Urothelium cell line (cell line): ENCODE results near the gene HASPIN.
"Not testable (repeated sequence)": the region's sequence is repeated elsewhere in the genome, so short reads cannot be mapped to it uniquely, and the experiment has no call there.

ENCODE experiments used
- DNase-seq: peaks from one replicate; pipeline ENCODE4 v3.0.0; 2011; ENCODE audit warnings: low spot score, mixed read lengths
- FAIRE-seq: peaks from 2 replicates; lab custom pipeline; 2011; peaks lifted over from hg19 to GRCh38; lab: Jason Lieb, UNC

The HASPIN gene

DNA sequence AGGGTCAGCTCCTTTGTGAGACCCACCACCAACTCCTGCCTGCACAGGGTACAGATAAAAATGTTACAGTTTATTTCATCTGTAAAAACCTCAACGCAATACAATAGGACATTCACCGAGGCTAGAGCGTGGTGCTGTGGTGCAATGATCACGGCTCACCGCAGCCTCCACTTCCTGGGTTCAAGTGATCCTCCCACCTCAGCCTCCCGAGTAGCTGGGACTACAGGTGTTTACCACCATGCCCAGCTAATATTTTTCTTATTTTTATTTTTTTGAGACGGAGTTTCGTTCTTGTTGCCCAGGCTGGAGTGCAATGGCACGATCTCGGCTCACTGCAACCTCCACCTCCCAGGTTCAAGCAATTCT is 11.2 kb downstream of the HASPIN start:
- FAIRE-seq, DNase-seq: not testable (repeated sequence)

- DNase-seq (no peak), FAIRE-seq (no peak)
Observed at GRCh38 chr17:3735515-3735914, 11.8 kb downstream of the HASPIN start.

GRCh38 chr17:3738562-3739295 is 15.0 kb downstream of the HASPIN start:
- no peak for DNase-seq
- FAIRE-seq: no peak

- DNase-seq (no peak), FAIRE-seq (no peak)
Observed at GRCh38 chr17:3739422-3740124, 15.9 kb downstream of the HASPIN start.

GRCh38 chr17:3740611-3741073 is 16.9 kb downstream of the HASPIN start:
- DNase-seq: no peak
- no peak for FAIRE-seq

DNA sequence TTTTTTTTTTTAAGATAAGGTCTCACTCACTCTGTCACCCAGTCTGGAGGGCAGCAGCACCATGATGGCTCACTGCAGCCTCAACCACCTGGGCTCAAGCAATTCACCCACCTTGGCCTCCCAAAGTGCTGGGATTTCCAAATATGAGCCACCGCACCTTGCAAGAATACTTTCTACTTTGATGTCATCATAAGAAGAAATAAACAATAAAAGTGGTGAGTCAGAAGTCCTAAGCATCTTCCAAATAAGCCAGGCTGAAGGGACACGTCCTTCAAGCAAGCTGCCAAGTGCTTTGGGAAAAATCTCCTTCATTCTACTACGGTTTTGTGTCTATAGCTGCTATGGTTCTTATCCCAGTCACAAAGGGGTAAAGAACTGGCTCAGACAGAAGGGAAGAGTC is 20.3 kb downstream of the HASPIN start:
- FAIRE-seq (no peak), DNase-seq (no peak)

DNA sequence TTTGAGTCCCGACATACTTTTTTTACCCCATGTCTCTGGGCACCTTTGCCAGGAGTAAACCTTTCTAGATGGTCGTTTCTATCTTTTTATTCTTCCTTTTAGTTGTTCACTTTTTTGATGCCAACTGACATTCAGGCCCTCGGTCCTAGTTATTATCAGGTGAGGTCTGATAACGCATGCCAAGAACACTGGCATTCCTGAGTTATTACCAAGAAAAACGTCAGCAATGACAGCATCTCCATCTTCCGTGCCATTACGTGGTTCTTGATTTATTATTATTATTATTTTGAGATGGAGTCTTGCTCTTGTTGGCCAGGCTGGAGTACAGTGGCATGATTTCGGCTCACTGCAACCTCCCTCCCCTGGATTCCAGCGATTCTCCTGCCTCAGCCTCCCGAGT is 21.4 kb downstream of the HASPIN start:
- DNase-seq: no peak
- no peak for FAIRE-seq

GRCh38 chr17:3747805-3748204 is 24.1 kb downstream of the HASPIN start:
- no peak for DNase-seq
- FAIRE-seq: no peak

GRCh38 chr17:3748576-3748975 is 24.9 kb downstream of the HASPIN start:
- FAIRE-seq (no peak), DNase-seq (no peak)

DNA sequence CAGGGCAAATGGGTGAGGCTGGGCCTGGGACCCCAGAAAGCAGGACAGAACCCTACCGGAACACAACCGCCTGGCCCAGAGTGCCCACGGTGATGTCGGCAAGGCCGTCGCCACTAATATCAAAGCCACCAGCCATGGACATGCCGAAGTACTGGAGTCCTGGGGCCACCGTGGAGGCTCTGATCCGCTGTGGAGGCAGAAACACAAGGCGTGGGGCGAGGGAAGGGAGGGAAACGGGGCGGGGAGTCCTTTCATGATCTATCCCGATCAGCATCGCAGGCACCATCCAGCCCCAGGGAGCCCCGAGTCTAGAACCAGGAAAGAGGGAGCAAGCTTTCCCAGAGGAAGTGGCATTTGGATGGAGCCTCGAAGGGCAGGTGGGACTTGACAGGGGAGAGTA is 26.6 kb downstream of the HASPIN start:
- no peak for FAIRE-seq

DNA sequence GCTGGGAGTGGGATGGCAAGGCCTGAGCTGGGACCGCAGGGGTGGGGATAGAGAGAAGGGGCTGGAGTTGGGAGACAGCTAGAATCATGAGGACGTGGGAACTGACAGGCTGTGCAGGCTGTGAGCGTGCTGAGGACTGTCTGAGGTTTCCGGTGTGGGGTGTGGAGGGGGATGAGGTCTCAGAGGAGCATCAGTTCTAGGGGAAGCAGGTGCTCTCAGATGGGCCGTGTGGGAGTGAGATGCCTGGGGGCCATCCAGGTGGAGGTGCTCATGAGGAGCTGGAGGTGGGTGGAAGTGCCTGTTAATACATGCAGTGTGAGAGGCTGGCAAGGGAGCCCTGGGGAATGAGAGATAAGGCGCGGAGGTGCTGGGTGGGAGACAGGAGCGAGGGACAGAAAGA is 27.2 kb downstream of the HASPIN start:
- FAIRE-seq (no peak), DNase-seq (no peak)

More for the DNA sequence above, 26.6 kb downstream of the HASPIN start:
- DNase-seq: no peak

- DNase-seq (no peak), FAIRE-seq (no peak)
Observed at GRCh38 chr17:3751836-3752235, 28.1 kb downstream of the HASPIN start.

- FAIRE-seq (no peak), DNase-seq (no peak)
Observed at GRCh38 chr17:3753624-3754023, 29.9 kb downstream of the HASPIN start.

GRCh38 chr17:3754066-3754457 is 30.4 kb downstream of the HASPIN start:
- FAIRE-seq (no peak), DNase-seq (no peak)

DNA sequence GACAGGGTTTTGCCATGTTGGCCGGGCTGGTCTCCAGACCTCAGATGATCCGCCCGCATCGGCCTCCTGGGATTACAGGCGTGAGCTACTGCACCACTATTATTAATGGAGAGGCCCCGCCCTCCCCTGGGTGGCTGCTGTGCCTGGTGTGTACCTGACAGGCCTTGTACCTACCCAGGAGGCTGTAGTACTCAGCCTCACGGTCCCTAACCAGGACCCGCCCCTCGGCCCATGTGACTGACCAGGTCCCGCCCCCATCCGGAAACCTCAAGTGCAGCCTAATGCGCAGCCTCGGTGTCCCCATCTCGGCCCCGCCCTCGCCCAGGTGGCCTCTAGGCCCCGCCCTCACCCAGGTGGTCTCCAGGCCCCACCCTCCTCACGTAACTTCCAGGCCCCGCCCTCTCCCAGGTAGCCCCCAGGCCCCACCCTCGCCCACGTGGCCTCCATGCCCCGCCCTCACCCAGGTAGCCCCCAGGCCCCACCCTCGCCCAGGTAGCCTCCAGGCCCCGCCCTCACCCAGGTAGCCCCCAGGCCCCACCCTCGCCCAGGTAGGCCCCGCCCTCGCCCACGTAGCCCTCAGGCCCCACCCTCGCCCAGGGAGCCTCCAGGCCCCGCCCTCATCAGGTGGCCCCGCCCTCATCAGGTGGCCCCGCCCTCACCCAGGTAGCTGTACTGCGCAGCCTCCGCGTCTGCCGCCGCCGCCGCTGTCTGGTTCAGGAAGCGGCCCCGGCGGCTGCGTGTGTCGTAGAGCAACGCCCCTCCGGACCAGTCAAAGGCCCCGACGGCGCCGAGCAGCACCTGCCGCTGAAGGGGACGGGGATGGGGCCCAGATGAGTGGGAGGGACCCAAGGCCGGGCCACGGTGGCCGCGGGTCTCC is 31.0 kb downstream of the HASPIN start:
- FAIRE-seq (no peak), DNase-seq (no peak)

DNA sequence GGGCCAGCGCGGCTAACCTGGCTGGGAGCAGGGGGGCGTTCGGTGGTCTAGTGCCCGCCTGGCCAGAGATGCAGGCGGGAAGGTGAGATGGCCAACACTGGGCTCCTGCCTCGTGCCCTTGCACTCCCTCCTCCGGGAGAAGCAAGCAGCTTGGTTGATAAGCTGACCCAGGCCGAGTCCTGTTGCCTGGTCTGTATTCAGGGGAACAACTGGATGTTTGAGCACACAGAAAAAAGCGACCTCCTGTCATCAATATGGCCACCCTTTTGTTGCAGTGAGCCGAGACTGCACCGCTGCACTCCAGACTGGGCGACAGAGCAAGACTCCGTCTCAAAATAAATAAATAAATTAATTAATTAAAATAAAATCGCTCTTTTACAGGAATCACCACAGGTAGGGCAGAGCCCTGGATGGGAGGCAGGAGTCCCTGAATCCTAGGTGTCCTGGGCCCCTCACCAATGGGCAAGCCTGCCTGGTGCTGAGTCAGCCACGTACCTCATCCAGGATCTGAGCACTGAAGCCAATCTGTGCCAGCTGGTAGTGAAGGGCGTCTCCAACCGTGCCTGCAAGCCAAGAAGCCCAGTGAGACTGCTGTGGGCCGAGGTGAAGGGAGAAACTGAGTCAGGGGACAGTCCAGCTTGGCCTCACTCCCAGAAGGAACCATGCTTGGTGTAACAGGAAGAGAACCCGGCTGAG is 31.8 kb downstream of the HASPIN start:
- no peak for FAIRE-seq
- no peak for DNase-seq

DNA sequence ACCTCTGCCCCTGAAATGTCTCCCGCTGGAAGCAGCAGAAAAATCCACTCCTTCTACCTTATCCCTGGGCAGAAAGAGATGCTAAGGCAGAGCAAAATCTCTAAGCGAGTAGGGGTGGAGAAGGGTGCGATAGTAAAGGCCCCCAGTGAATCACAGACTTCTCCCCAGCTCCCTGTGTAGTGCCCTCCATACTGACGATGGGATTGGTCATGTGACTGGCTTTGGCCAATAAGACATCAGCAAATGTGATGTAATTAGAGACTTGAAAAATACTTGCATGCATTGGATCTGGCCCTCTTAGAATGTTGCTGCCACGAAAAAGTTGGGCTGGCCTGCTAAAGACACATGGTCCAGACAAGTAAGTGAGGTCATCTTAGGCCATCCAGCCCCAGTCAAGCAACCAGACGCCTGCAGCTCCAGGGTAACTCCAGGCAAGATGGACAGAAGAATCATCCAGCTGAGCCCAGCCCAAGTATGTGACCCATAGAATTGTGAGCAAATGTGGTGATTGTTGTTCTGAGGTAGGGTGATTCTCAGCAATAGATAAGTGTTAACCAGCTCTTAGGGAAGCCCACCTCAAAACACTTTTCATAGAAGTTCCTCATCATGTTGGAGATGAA is 36.0 kb downstream of the HASPIN start:
- no peak for FAIRE-seq
- no peak for DNase-seq

GRCh38 chr17:3761036-3761917 is 37.6 kb downstream of the HASPIN start:
- FAIRE-seq: no peak
- no peak for DNase-seq

DNA sequence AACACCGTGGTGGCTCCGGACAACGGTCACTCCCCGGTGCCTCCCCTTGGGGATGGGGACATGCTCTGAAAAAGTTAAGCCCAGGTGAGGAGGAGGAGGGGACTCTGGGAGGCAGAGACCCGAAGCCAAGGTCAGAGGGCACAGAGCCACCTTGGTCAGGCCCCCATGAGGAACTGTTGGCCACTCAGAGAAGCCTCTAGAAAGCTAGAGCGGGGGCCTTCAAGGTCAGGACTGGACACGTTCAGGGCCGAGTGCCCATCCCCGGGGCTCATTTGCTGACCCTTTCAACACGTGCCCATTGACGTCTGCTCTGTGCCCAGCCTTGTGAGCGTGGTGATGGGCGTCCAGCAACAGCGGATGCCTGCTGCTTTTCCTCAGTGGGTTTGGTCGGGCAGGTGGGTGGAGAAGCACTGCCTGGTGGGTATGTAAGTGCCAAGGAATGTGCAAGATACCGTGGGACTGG is 38.2 kb downstream of the HASPIN start:
- DNase-seq: no peak
- no peak for FAIRE-seq
